Raji (cell line): ENCODE measurements around the gene RAD54L.

ENCODE experiments used
- POLR2A ChIP-seq: IDR thresholded peaks from 2 replicates; pipeline ENCODE4 v1.6.1; 2011; ENCODE audit warnings: low read depth, low read length, control low read depth; ENCODE audit not compliant: insufficient read depth

The RAD54L gene

DNA sequence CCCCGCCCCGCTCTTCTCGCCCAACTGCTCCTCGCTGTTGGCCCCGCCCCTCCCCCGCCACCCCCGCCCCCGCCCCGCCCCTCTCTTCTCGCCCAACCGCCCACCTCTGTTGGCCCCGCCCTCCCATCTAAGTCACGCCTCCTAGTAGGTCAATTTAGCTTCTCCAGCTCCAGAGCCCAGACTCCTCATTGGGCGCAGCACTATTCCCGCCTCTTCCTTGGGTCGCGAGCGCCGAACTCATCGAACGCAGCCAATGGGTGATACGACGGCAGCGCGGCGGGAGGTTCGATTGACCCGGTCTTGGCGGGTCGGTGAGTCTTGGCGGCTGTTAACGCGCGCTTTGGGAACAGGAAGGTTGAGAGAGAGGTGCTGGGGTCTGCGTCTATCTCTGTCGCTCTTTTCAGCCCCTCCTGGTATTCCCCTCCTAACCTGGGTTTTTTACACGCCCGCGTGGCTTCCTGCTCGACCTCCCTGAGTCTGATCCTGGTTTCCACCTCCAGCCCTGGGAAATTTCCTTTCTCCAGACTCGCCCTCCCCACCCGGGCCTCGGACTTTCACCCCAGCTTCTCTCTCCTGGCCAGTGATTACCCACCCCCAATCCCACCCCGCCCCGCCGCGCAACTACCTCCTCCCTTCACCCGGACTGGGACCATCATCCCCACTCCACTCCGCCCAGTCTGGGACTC is at the start of gene RAD54L:
Gene RAD54L (plus strand): TSS at position 328 of the 686 bp plus-strand sequence. CDS start 643 bp downstream, outside the sequence.
- TF ChIP-seq POLR2A = peak; percentile 90

DNA sequence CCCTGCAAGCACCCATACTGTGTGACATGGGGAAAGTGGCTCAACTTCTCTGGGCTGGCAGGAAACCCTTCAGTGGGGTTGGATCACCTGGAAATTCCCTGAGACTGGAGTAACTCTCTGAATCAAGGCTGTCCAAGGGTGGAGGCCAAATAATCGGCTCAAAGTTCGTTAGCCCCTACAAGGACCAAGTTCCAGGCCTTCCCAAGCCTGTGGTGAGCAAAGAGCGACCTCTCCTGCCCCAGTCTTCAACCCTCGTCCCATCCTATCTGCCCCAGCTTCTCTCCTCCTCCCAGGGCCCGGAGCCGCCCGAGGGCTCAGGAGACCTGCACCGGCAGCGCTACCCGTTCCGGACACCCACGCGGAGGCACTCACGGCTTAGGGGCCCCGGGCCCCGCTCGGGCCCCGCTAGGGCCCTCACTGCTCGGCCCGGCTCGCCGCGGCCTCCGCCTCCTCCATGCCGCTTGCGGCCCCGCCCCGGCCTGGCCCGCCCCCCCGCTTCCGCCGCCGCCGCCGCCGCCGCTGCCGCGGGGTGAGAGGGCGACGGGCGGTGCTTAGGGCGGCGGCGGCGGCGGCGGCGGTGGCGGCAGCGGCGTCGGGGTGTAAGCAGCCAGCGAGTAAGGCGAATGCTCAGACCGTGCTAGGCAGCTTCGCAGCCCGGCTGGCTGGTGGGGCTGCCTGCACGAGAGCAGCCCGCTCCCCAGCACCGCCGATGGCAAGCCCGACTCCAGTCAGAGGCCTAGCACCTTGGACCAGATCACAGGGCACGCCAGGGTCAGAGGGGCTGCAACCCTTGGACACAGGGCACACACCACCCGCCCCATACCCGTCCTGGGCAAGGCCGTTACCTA is 49.4 kb upstream of the RAD54L start, which contains the start of gene POMGNT1:
Gene POMGNT1 (minus strand): TSS at position 471 of the 848 bp plus-strand sequence. CDS start 613 bp downstream, outside the sequence.
- TF ChIP-seq POLR2A = peak; percentile 75

DNA sequence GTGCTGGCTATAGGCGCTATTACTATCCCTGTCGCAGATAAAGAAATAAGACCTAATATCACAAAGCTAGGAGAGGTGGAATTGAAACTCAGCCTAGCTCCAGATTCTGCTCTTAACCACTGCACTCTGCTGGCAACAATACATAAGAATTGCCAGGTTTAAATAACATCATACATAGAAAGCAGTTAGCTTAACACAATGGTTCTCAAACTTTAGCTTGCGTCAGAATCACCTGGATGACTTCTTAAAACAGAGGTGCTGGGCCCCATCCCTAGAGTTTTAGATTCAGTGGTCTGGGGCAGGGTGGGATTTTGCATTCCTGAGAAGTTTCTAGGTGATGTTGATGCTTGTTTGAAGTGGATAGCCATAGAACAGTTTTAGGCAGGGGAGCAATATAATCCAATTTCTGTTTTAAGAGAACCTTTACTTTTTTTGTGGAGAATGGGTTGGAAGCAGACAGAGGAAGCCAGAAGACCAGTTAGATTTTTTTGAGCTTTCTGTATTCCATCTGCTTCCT is 48.3 kb upstream of the RAD54L start:
- TF ChIP-seq POLR2A = no peak

DNA sequence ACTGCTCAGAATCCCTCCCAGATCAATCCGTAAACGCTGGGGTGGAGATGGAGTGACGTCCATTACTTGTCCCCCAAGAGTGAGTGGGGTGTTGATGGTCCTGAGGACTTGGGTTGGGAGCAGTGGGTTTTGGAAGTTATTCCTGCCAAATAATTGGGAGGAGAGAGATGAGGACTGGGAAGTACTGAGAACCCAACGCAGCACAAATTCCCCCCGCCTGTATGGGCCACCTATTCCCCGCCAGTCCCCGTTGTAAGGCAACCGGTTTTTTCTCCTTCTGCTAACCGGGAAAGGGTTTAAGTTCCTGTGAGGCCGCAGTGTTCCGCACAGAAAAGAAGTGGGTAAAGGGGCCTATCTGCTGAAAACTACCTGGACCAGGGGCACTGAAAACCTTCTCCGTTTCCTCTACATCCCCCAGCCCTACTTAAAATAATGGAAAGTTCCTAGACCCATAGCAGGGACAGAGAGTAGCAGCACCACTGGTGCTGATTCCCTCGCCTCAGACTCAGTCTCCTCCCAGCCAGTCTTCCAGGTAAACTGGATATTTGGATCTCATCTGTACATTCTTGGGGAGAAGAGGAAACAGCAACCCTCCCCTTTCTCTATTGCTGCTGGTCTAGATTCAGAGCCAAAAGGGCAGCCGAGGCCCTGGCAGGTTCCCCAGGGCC is 43.7 kb upstream of the RAD54L start:
- no peak for TF ChIP-seq POLR2A

DNA sequence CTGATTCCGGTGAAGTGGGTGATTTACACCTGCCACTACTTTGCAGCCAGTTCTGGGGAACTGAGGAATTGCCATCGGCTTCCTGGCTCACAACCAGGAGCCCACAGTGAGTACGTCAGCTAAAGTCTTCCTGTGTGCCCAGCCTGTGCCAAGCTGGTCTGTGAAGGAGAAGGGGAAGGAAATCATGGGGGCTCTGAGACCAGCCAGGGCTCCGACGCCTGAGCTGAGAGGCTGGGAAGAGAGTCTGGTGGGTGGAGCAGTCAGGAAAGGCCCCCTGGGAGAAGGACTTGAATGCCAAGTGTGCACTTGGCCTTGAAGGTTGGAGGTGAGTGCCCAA is 43.2 kb upstream of the RAD54L start:
- TF ChIP-seq POLR2A = no peak

DNA sequence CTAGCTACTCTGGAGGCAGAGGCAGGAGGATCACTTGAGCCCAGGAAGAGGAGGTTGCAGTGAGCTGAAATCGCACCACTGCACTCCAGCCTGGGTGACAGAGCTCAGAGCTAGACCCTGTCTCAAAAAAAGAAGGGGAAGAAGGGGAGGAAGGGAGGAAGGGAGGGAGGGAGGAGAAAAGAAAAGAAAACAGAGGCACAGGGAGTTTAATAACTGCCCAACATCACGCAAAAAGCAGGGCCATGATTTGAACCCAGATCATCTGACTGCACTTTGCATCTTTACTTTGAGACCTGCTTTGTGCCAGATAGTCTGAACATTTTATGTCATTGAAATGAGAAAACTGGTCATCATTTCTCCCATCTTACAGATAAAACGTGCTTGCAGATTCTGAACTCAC is 42.4 kb upstream of the RAD54L start:
- no peak for TF ChIP-seq POLR2A

DNA sequence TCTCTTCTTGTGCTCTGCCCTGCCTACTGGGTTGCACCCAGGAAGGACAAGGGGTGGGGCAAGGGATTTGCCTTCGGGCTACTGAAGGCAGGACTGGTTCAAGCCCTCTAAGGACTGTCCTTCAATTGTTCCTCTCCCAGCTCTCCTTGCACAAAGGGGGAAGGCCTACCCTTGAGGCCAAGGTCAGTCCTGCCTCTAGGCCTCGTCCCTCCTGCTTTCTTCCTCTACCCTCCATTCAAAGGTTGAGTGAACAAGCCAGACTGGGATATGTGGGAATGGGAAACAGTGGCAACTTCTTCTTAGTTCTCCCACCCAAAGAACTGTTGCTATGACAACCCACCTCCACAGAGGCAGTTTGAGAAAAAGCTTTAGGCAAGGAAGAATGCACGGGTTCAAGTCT is 41.8 kb upstream of the RAD54L start:
- TF ChIP-seq POLR2A = no peak

DNA sequence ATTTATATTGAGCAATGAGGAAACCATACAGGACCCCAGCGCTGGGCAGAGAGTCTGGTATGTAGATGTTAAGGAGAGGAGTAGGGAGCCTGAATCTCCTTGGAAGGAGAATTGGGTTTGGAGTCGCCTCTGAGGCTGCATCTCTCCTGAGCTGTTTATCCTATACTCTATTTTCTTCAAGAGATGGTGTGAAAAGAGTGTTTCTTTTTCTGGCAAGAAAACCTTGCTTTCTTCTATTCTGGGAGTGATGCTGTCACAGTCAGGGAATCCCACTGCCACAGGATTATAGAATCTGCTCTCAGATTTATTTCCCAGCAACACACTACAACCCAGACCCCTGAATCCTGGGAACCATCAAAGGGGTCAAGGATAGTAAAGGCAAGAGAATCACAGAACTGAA is 41.2 kb upstream of the RAD54L start:
- TF ChIP-seq POLR2A = no peak

DNA sequence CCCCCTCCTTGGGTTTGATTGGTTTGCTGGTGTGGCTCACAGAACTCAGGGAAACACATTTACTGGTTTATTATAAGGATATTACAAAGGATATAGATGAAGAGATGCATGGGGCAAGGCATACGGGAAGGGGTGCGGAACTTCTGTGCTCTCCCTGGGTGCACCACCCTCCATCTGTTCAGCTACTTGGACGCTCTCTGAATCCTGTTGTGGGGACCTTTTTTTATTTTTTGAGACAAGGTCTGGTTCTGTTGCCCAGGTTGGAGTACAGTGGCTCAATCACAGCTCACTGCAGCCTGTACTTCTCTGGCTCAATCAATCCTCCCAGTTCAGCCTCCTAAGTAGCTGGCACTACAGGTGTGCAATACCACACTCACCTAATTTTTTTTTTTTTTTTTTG is 37.0 kb upstream of the RAD54L start:
- TF ChIP-seq POLR2A = no peak

DNA sequence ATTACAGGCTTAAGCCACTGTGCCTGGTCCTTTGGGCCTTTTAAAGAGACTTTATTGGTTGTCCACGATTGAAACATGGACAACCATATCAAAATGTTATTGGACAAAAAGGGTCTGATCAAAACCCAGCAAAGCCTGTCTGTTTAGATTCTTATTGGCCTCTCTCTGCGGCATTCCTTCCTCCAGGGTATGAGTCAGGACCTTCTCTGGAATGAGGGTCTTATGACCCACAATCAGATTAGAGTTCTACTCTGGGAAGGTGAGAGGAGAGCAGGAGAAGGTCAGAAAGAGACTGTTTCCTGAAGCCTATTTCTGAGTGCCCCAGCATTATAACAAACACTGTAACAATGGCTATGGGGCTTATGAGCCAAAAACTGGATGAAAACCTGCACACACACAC is 36.5 kb upstream of the RAD54L start:
- TF ChIP-seq POLR2A = no peak

DNA sequence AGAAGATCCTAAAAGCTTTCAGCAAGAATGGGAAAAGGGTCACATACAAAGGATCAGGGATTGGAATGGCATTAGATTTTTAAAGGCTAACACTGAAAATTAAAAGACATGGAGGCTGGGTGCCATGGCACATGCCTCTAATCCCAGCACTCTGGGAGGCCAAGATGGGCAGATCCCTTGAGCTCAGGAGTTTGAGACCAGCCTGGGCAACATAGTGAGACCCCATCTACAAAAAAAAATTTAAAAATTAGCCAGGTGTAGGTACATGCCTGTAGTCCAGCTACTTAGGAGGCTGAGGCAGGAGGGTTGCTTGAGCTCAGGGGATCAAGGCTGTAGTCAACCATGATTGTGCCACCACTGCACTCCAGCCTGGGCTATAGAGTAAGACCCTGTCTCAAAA is 32.1 kb upstream of the RAD54L start:
- TF ChIP-seq POLR2A = no peak

DNA sequence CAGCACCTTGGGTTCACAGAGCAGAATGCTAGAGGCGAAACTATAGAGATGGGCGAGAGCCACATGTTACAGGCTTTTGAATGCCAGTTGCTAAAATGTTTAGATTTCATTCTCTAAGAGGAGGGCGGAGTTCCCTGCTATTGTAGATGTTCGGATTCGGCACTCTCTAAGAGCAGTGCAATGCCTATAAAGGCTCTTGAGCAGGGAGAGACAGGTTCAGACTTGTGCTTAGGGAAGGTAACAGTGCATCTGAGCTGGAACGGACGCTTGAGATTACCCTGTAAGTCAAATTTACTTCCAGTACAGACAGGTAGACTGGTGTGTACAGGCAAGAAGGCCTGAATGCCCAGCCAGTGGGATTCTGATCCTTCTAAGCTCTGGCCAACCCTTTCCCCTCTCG is 29.1 kb upstream of the RAD54L start:
- no peak for TF ChIP-seq POLR2A

DNA sequence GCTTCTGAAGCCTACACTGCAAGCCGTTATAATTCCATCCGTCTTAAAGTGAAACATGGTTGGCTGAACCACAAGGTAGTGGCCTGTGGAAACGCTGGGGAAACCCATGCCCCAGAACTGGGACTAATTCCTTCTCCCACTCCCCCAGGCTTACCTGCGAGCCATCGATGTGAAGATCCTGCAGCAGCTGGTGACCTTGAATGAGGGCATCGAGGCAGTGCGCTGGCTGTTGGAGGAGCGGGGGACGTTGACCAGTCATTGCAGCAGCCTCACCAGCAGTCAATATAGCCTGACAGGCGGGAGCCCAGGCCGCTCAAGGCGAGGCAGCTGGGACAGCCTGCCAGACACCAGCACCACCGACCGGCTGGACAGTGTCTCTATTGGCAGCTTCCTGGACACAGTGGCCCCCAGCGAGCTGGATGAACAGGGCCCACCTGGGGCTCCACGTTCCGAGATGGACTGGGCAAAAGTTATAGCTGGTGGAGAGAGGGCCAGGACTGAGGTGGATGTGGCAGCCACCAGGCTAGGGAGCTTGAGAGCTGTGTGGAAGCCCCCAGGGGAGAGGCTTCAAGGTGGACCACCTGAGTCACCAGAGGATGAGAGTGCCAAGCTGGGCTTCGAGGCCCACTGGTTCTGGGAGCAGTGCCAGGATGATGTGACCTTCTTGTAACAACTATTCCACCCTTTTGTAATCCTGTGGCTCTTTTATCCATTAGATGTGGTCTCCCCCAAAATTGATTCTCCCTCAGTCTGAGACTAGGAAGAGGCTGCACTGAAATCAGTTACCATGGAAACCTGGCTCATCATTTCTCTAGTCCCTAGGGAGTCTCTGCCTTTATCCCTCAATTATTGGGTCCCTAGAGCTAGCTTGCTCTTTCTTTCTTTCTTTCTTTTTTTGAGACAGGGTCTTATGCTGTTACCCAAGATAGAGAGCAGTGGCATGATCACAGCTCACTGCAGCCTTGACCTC is 27.7 kb upstream of the RAD54L start:
- no peak for TF ChIP-seq POLR2A

DNA sequence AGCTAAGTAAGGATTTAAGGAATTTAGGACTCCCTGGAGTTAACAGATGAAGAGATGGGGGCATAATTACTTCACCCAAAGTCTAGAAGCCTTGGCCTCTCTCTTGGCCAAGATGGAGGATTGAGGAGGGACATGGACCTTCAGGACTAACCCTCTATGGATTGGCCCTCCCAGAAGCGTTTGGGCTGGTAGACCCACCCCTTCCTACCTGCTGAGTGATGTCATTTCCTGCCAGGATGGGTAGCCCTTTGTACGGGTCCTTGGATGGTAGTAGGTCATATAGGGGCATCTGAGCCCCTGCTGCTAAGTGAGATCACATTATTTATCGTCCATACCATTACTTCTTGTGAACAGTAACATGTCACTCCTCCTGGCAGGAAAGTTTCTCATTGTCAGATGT is 26.8 kb upstream of the RAD54L start:
- TF ChIP-seq POLR2A = no peak
